HG03139 (cell line): ENCODE data around the gene TACR2.

ENCODE experiments used
- ATAC-seq: cut with Tn5 transposase; IDR thresholded peaks from one replicate; pipeline ENCODE4 v1.9.1; 2021; ENCODE audit not compliant: unreplicated experiment

The TACR2 gene

DNA sequence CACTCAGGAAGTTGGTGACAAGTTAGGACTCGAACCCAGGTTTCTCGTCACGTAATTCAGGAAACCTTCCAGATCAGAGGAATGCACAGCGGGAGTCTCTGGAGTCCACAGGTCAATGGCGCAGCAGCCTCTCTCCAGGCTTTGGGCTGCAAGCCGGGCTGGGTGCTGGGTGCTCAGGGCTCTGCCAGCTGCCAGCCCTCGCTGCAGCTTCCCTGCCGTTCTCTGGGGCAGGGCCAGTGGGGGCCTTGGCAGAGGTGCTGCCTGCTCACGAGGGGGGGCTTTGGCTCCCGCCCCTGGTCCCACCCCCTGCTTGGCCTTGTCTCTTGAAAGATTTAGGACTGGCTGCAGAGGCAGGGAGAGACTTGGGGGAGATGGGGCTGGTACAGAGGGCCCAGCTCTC is at the start of gene TACR2:
TSS of gene TACR2 (minus strand) at position 224 of the 400 bp plus-strand sequence. CDS start 595 bp downstream, outside the sequence.
- ATAC-seq = no peak

DNA sequence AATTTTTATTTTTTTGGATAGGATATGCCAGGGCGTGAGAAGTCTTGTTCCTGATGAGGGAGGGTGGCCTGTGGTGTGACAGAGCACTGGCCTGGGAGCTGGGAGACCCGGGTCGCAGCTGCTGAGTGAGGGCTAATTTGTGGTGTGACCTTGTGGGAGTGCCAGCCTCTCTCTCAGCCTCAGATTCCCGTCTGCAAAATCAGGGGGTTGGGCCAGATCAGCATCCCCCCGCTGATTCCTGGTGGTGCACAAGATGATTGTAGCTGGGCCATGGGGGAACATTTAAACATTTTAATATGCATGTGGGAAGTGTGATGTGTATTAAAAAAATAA is 49.4 kb upstream of the TACR2 start:
- ATAC-seq = no peak

DNA sequence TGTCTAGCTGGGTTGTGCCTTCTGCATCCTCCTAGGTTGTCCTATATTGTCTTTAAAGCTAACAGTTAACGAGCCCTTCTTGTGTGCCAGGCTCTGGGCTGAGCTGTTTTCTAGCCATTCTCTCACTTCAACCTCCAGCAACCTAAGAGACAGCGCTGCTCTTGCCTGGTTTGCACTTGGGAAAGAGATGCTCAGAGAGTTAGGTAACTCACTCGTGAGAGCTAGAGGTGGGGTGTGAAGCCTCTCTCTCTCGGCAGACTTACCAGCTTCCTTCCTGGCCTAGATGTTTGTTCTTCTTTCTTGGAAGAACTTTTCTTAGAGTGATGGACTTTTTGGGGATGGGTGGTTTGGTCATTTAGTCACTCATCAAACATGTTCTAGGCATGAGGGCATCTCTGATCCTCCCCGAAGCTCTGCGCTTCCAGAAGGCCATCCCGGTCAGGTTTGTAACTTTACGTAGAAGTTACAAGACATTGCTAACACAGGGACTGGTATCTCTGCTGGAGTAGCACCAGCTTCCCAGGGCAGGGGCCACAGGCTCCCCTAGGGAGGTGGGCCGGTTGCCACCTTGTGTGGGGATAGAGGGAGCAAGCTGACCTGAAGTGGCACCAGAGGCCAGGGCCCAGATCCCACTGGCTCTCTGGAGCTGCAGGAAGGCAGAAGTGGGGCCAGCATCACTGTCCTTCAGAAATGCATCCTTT is 48.9 kb upstream of the TACR2 start:
- ATAC-seq = no peak

DNA sequence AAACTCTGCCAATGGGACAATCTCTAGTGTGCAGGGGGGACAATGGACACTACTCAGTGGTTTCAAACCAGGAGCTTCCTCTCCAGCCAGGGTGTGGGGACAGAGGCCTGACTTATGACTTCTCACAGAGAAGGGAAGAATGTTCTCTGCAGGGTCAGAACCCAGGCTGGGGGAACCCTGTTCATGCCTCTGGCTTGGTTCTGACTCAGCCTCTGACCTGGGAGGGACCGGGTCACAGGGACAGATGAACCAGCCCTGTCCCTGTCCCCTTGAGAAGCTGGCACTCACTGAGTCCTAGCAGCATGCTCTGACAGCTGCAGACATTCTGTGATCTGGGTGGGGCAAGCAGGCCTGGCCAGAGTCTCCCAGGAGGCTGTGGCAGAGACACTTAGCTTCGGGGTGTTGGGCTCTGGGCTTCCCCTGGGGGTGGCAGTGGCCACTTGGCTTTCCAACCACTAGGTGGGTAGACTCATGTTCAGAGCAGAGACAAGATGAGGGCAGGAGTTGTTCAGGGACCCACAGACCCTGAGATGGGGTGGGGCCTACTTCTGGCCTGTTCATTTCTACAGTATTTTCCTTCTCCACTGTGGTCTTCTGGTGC is 48.2 kb upstream of the TACR2 start:
- ATAC-seq = no peak

DNA sequence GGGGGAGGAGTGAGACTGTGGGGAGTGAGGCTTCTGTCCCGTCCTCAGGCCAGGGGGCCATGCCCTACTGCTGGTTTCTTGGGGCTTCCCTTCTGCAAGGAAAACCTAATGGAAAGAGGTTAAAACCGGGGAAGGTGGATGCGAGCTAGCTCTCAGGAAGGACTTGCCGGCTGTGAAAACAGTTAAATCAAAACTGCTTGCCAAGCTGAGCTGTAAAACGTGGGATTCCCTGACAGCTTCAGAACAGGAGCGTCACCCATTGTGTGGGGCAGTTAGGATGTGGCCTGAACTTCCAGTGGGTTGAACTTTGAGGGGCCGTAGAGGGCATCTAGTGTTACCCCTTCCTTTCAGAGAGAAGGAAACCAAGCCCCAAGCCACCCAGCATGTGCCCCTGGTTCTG is 47.7 kb upstream of the TACR2 start:
- ATAC-seq = no peak

DNA sequence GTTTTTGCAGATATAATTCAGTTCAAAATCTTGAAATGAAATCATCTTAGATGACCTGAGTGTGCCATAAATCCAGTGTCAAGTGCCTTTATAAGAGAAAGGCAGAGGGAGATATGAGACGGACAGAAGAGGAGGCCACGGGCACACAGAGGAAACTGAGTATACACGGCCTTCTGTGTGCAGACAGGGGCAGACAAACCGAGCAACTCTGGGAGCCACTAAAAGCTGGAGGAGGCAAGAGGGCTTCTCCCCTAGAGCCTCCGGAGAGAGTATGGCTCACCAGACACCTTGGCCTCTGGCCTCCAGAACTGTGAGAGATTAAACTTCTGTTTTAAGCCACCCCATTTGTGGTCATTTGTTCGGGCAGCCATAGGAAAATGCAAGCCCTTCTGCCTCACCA is 47.2 kb upstream of the TACR2 start:
- ATAC-seq = no peak

DNA sequence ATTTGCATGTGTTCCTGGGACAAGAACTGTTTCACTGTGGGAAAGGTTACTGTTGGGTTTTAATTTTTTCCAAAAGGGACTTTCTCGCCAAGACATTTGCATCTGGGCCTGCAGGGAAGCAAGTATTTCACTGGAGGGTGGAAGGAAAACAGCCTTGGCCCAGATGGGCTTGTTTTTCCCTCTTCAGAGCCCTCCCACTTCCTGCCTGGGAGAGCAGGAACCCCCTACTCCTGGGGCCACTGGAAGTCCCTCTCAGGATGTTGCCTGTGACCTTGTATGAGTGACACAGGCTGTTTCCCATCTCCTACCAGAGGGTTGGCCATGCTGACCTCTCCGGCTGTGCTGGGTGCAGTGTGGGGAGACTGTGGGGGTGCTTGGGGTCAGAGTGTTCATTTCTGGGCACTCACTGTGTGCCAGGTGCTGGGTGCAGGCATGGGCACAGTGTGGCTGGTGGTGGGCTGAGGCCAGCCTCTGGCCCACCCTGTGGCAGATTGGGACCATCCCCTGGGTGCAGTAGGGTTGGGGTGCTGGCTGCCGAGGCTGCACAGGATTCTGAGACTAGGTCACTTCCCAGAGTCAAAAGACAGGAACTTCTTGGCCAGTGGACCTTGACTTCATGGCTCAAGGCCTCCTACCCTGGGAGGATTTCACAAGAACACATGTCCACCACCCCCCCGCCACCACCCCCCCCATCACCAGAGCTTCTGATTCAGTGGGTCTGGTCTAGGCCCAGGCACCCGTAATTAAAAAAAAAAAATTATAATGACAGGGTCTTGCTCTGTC is 44.7 kb upstream of the TACR2 start:
- ATAC-seq = no peak

DNA sequence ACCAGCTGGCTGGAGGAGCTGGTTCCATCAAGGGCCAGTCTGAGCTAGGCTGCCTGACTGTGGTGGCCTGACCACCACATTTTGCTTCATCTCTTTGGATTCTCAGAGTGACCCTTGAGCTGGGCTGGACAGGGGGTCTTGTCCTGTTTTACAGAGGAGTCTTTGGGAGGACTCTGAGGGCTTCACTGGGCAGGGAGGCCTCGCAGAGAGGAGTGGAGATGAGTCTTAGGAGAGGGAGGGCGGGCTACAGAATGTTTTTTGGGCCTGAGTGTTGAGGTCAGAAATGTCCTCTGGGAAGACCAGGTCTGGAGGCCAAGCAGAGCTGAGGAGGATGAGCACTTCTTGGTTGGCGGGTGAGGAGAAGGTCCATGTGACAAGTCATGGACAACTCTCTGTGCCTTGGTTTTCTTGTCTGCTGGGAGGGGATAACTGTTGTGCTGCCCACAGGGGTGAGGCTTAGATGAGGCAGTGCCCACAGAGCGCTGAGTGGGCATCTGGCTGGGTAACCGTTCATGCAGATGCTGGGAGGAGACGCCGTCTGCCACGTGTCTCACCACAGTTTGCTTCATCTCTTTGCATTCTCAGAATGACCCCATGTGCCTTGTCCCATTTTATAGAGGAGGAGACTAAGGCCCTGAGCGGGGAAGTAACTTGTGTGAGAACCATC is 44.0 kb upstream of the TACR2 start:
- no peak for ATAC-seq

DNA sequence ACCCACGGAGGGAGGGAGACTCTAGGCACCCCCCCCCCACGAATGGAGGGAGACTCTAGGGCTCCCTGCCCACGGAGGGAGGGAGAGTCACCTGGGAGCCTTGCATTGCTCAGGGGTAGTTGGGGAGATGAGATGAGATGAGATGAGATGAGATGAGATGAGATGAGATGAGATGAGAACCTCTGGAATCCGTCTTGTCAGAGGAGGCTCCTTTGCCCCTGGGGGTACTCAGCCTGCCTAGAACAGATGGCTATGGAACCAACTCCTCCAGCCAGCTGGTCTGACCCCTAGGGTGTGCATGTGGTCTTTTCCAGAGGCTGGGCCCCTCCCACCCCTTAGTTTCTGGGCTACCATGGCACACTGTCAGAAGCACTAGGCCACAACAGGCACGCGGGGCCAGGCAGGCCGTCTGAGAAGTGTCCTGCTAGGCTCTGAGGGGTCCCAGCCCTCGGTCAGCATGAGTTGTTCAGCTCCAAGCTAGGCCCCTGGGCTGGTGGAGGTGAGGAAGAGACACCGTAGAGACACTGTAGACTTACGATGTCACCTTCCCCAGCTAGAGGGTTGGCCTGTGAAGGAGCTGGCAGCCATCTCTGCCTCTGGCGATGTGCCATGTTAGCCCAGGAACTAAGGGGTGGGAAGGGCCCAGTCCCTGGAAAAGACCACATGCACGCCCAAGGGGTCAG is 43.3 kb upstream of the TACR2 start:
- ATAC-seq = no peak

DNA sequence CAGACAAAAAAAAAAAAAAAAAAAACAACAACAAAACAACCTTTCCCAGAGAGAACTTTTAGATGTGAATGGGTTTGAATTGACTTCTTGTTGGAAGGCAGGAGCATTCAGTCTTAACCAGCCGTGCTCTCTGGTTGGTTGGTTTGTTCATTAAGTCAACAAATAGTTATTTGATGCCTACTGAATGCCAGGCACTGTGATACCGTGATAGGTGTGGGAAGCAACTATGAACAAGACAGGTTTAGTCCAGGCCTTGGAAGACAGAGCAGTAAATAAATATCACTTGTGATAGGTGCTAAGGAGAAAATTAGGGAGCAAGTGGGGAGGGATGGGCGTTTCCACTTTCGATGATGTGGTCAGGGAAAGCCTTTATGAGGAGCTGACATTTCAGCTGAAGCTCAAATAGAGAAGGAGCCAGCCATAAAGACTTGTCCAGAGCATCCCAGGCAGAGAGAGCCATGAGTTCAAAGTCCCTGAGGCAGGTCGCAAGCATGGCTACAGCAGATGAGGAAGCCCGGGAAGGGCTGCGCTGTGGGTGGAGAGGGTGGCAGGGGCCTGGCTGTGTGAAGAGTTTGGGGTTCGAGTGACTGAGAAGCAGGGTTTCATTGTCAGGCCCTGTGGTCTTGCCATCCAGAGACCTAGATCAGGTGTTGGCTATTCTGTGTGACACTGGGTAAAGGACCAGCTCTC is 42.5 kb upstream of the TACR2 start:
- no peak for ATAC-seq

DNA sequence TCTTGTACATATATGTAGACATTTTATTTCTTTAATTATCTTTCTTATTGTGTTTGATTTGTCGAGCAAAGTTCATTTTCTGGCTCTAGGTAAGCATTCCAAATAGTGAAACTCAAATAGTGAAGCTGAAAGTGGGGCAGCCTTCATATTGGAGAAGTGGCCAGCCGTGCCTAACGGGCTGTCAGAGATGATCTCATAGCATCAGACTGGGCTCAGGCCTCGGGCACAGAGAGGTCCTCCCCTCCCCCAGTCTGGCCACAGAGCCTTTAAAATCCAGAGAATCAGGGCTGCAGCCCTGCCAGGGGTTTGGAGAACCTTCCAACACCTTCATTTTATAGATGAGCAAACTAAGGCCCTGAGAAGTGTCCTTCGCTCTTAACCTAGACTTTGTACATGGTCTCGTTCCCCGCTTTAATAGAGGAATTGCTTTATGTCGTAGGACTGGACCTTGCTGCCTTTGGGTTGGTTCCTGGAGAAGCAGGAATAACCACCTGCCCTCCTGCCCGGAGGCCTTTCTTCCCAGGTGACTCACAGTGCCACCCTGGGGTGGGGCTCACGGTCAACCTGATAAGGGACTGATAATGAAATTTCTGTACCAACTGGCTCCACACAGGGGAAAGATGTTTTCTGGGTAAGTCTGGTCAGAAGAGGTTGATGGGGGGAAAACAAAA is 41.8 kb upstream of the TACR2 start:
- no peak for ATAC-seq

DNA sequence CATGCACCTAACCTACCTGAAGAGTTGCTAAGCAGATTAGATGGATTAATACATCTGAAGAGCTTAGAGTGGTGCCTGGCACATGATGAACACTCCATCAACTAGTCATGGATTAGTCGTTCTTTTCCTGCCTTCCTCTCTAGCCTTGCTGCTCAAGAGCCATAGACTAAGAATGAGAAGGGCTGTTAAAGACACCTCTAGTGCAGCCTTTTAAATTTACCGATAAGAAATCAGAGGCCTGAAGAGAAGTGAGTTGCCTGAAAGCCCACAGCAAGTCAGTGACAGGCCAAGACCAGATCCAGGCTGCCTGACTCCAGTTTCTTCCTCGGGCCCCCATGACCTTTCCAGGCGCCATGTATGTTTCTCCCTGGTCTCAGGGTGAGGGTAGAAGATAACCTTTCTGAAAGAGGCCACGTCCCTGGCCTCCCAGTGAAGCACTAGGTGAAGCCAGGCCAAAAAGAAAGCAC is 41.1 kb upstream of the TACR2 start:
- ATAC-seq = no peak

DNA sequence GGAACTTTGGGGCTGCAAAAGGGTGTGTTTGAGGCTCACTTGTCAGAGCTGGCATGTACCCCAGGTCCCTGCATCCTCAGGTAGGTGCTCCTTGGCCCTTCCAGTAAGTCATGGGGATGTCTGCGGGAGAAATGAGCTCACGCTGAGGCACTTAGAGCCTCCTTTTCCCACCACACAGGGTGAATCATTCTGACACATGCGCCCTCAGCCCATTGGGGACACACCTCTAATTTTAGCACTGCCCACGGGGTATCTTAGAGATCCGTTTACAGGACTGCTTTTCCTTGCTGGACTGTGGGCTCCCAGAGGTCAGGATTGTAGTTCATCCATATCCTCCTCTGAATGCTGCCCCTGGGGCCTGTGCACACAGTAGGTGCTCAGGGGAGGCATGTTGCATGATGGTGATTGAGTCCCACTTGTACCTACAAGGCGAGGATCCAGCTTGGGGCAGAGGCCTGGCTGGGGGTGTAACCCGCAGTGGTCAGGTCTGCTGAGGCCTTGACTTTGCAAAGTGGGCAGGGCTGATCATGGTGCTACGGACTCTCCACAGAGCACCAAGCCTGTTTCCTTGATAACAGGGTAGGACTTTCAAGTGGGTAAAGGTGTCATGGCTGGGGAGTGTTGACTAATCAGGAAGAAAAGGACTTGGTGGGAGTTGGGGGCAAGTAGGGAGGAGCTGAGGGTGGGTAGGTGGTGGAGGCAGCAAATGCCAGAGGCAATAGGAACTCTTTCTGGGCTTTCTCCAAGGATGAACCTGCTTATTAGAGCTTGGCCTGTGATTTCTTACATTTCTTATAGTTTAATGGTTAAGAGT is 40.4 kb upstream of the TACR2 start:
- no peak for ATAC-seq

DNA sequence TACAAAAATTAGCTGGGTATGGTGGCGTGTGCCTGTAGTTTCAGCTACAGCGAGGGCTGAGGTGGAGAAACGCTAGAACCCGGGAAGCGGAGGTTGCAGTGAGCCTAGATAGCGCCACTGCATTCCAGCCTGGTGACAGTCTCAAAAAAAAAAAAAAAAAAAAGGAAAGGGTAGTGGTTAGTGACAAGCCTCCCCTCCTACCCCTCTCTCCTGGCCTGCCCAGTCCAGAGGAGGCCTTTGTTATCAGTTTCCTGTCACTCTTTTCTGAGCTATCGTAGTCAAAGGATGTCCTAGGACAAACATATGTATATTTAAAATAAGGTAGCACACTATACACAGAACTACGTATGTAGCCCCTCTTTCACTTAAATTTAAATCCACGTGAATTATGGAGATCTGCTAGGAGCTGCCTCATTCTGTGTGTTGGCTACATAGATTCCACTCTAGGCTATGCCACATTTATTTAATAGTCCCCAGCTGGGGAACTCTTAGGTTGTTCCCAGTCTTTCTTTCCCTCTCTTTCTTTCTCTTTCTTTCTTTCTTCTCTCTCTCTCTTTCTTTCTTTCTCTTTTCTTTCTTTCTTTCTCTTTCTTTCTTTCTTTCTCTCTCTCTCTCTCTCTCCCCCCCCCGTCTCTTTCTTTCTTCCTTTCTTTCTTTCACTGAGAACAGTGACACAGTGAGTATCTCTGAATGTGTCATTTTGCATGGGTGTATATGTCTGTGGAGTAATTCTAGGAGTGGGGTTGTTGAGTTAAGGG is 38.5 kb upstream of the TACR2 start:
- ATAC-seq = no peak

DNA sequence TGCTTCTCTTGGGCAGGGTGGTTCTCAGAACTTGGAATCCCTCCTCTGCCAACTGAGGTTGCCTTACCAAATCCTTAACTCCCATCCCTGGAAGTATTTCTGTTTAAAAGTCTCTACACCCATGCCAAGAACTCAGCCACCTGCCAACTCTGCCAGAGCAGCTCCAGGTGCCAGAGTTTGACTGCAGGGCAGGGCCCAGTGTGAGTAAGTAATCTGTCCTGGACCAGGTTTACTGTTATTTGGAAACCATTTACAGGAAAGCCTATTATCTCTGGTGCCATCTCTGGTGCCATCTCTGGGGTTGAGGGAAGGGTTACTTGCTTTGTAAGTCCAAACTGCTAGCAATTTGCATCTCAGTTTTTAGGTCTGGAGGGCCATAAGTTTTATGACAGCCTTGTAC is 37.1 kb upstream of the TACR2 start:
- no peak for ATAC-seq

DNA sequence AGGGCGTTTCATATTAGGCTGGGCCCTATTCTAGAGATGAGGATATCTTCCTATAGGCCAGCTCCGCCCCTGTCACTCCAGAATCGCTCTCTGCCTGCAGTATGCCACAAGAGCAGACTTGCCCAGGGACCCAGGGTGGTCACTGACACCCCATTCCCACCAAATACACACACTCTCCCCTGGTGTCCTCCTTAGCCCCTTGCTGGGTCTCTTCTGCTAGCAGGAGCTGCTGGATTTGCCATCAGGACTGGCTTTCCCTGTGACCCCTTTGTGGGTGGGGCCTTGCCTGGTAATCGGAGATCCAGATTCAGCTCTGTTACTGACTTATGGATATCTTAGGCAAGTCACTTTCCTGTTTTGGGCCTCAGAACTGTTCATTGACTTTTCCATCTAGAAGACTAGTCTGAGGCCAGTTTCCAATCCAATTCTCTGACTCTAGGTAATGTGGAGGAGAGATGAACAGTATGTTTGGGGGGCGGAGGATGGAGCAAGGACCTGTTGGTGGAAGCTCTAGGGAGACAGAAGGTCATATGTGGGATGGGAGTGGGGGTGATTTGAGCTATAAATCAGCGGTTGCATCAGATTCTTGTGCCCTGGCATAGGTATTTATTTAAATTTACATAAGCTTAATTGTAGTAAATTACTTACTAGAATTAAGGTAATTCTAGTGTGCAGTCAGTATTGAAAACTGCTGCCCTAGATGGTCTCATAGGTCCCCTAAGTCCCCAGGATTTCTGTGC is 36.1 kb upstream of the TACR2 start:
- ATAC-seq = no peak

DNA sequence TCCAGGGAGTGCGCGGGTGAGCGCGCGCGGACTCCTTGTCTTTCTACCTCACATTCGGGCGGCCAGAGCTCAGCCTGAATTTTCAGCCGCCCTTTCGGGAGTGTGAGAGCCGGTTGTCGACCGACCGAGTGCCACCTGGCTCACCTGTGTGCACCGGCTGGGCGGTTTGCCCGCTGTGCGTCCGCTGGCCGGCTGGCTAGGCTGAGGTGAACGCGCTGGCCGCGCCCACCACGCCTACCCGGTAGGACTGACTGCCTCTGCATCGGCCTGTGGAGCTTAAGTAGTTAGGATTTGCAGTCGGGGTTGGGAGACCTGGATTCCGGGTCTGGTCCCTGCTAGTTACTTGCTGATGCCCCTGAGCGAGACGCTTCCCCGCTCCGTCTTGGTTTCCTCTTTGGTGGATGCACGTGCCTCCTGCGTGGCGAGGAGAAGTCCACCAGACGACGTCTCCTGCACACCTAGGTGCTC is 35.1 kb upstream of the TACR2 start:
- no peak for ATAC-seq
